ENCODE results near the gene PI4K2A. TPM values are rescaled to one million over a fixed set of nuclear protein-coding genes. Genes with fewer than 3 reads are reported as not detected.
A peak's percentile ranks its signal among the peaks of the same experiment; 100 is the strongest.

PI4K2A gene
- polyA plus RNA-seq, 1 donor (not counting 4 experiments of a cell fraction or from before 2014, with no cell fraction given) = 51.3 TPM

- Histone ChIP-seq H3K27ac (ENCODE audit: control insufficient read depth, insufficient read depth, low read length) (peak within 1 kb of the TSS; percentile 58), H3K36me3 (ENCODE audit: control insufficient read depth in 2 of 2, extremely low read depth in 1 of 2, insufficient read depth in 2 of 2, low read length in 2 of 2) (no peaks in the 10 kb centered on the region), H2AFZ (ENCODE audit: control insufficient read depth, low read length) (peak within 1 kb of the TSS; percentile 98), H3K4me2 (ENCODE audit: control insufficient read depth, extremely low read depth, insufficient read depth, low read depth, low read length) (peak within 1 kb of the TSS; percentile 76), H3K27me3 (ENCODE audit: control insufficient read depth, extremely low read depth, insufficient read depth, low read length) (no peaks in the 10 kb centered on the region), H3K79me2 (ENCODE audit: control insufficient read depth, insufficient read depth, low read length) (peaks cover 4% of the 10 kb centered on the region), H4K20me1 (ENCODE audit: control insufficient read depth, extremely low read depth, insufficient read depth, low read length) (no peaks in the 10 kb centered on the region), H3K9ac (ENCODE audit: control insufficient read depth, extremely low read depth, insufficient read depth, low read length) (peak within 1 kb of the TSS; percentile 78), H3K9me1 (ENCODE audit: control insufficient read depth, extremely low read depth, insufficient read depth, low read length) (no peaks in the 10 kb centered on the region), H3K4me3 (ENCODE audit: control insufficient read depth in 2 of 3, extremely low read depth in 1 of 3, insufficient read depth in 2 of 3, low read depth in 1 of 3, low read length in 3 of 3) (peak within 1 kb of the TSS; percentile 73 to 93 (median 93)), H3K4me1 (ENCODE audit: control insufficient read depth, extremely low read depth, insufficient read depth, low read length) (peaks cover 10% of the 10 kb centered on the region), H3K9me3 (ENCODE audit: control insufficient read depth, low read depth, low read length) (no peaks in the 10 kb centered on the region)
- DNase-seq (ENCODE audit: low read depth, low spot score) (no peak), FAIRE-seq (no peak)
- no peak for TF ChIP-seq EZH2 (IDR thresholded peaks at IDR 0.05; ENCODE audit: low read length)
- no peak for TF ChIP-seq CTCF (optimal IDR thresholded peaks at IDR 0.05 in 1 of 3, IDR thresholded peaks at IDR 0.05 in 1 of 3, conservative IDR thresholded peaks at IDR 0.05 in 1 of 3; ENCODE audit: extremely low read depth in 1 of 3, insufficient read depth in 2 of 3, low read length in 3 of 3)
- dilution Hi-C loops (cut with MboI; ENCODE audit: extremely low pct_ligation_motif_present, low sequenced_read_pairs) = no loop called here
Observed at GRCh38 chr10:97632949-97633884, 7.3 kb upstream of the PI4K2A start, which contains the start of gene MORN4. TSS of gene MORN4 (minus strand) at chr10:97633500. CDS start at chr10:97619653, 13,847 bp downstream.

- Histone ChIP-seq H3K9me3 (ENCODE audit: control insufficient read depth, low read depth, low read length) (no peaks in the 10 kb centered on the region), H3K9me1 (ENCODE audit: control insufficient read depth, extremely low read depth, insufficient read depth, low read length) (no peaks in the 10 kb centered on the region), H3K4me2 (ENCODE audit: control insufficient read depth, extremely low read depth, insufficient read depth, low read depth, low read length) (peak overlapping the region; percentile 76), H2AFZ (ENCODE audit: control insufficient read depth, low read length) (peak overlapping the region; percentile 98), H3K9ac (ENCODE audit: control insufficient read depth, extremely low read depth, insufficient read depth, low read length) (peak overlapping the region; percentile 78), H3K36me3 (ENCODE audit: control insufficient read depth in 2 of 2, extremely low read depth in 1 of 2, insufficient read depth in 2 of 2, low read length in 2 of 2) (no peaks in the 10 kb centered on the region), H3K4me1 (ENCODE audit: control insufficient read depth, extremely low read depth, insufficient read depth, low read length) (peaks cover 10% of the 10 kb centered on the region), H3K27me3 (ENCODE audit: control insufficient read depth, extremely low read depth, insufficient read depth, low read length) (no peaks in the 10 kb centered on the region), H3K4me3 (ENCODE audit: control insufficient read depth in 2 of 3, extremely low read depth in 1 of 3, insufficient read depth in 2 of 3, low read depth in 1 of 3, low read length in 3 of 3) (peak overlapping the region; percentile 73 to 93 (median 93)), H3K79me2 (ENCODE audit: control insufficient read depth, insufficient read depth, low read length) (peaks cover 4% of the 10 kb centered on the region), H3K27ac (ENCODE audit: control insufficient read depth, insufficient read depth, low read length) (peak overlapping the region; percentile 54), H4K20me1 (ENCODE audit: control insufficient read depth, extremely low read depth, insufficient read depth, low read length) (no peaks in the 10 kb centered on the region)
- dilution Hi-C loops (cut with MboI; ENCODE audit: extremely low pct_ligation_motif_present, low sequenced_read_pairs) = no loop called here
- no peak for DNase-seq (ENCODE audit: low read depth, low spot score)
- no peak for FAIRE-seq
- TF ChIP-seq CTCF (optimal IDR thresholded peaks at IDR 0.05 in 1 of 3, IDR thresholded peaks at IDR 0.05 in 1 of 3, conservative IDR thresholded peaks at IDR 0.05 in 1 of 3; ENCODE audit: extremely low read depth in 1 of 3, insufficient read depth in 2 of 3, low read length in 3 of 3) = peak in 2 of 3 experiments; percentile 18 to 28
- no peak for TF ChIP-seq EZH2 (IDR thresholded peaks at IDR 0.05; ENCODE audit: low read length)
Observed at GRCh38 chr10:97633921-97634320, 6.5 kb upstream of the PI4K2A start.

All from keratinocyte (primary cell).